H9 (cell line): ENCODE data around the gene OSBPL10. TPM values are rescaled to one million over a fixed set of nuclear protein-coding genes. Genes with fewer than 3 reads are reported as not detected.

Experiments used
- DNase-seq: peaks from one replicate; pipeline ENCODE4 v3.0.0-alpha.2; 2017
- H2AFZ ChIP-seq: one replicate; pipeline ENCODE4 v1.6.1; 2013; ENCODE audit warnings: mild to moderate bottlenecking, low read length, control low read depth, moderate library complexity
- H2AK5ac ChIP-seq: 2 replicates; pipeline ENCODE4 v1.6.1; 2013; ENCODE audit warnings: low read length, control low read depth, mixed read lengths; ENCODE audit not compliant: insufficient read length
- H2BK120ac ChIP-seq: one replicate; pipeline ENCODE4 v1.6.1; 2013; ENCODE audit warnings: low read depth, mild to moderate bottlenecking, low read length, control low read depth, inconsistent platforms; ENCODE audit not compliant: poor library complexity, severe bottlenecking
- H2BK12ac ChIP-seq: 2 replicates; pipeline ENCODE4 v1.6.1; 2013; ENCODE audit warnings: low read length, control low read depth, mixed read lengths, low read depth; ENCODE audit not compliant: insufficient read length
- H2BK15ac ChIP-seq: 2 replicates; pipeline ENCODE4 v1.6.1; 2013; ENCODE audit warnings: low read depth, low read length, control low read depth
- H2BK20ac ChIP-seq: one replicate; pipeline ENCODE4 v1.6.1; 2013; ENCODE audit warnings: low read depth, mild to moderate bottlenecking, low read length, control low read depth, inconsistent platforms; ENCODE audit not compliant: poor library complexity, severe bottlenecking
- H2BK5ac ChIP-seq: 2 replicates; pipeline ENCODE4 v1.6.1; 2013; ENCODE audit warnings: low read length, control low read depth, mixed read lengths; ENCODE audit not compliant: insufficient read length
- H3K14ac ChIP-seq: 2 replicates; pipeline ENCODE4 v1.6.1; 2013; ENCODE audit warnings: low read length, control low read depth; ENCODE audit not compliant: insufficient read depth
- H3K18ac ChIP-seq: 2 replicates; pipeline ENCODE4 v1.6.1; 2013; ENCODE audit warnings: low read depth, mild to moderate bottlenecking, mixed read lengths, low read length, control low read depth; ENCODE audit not compliant: insufficient read length
- H3K23ac ChIP-seq: 2 replicates; pipeline ENCODE4 v1.6.1; 2013; ENCODE audit warnings: low read length, control low read depth, mixed read lengths, low read depth; ENCODE audit not compliant: insufficient read length
- H3K23me2 ChIP-seq: 2 replicates; pipeline ENCODE4 v1.6.1; 2013; ENCODE audit warnings: low read depth, mild to moderate bottlenecking, mixed read lengths, low read length, control low read depth; ENCODE audit not compliant: insufficient read length, poor library complexity, severe bottlenecking
- H3K27ac ChIP-seq: 2 replicates; pipeline ENCODE4 v1.5.1; 2013; ENCODE audit warnings: low read length, control low read depth, mixed read lengths, low read depth; ENCODE audit not compliant: insufficient read length
- H3K27me3 ChIP-seq: 2 replicates; pipeline ENCODE4 v1.6.1; 2013; ENCODE audit warnings: low read length, control low read depth, inconsistent platforms; ENCODE audit not compliant: insufficient read depth
- H3K4ac ChIP-seq: 2 replicates; pipeline ENCODE4 v1.6.1; 2013; ENCODE audit warnings: low read depth, mild to moderate bottlenecking, control low read depth, inconsistent platforms, low read length, moderate library complexity
- H3K4me1 ChIP-seq: 2 replicates; pipeline ENCODE4 v1.6.1; 2013; ENCODE audit warnings: low read length, control low read depth, inconsistent platforms; ENCODE audit not compliant: insufficient read depth
- H3K4me2 ChIP-seq: 2 replicates; pipeline ENCODE4 v1.6.1; 2013; ENCODE audit warnings: low read length, control low read depth, mixed read lengths; ENCODE audit not compliant: insufficient read length, insufficient read depth
- H3K56ac ChIP-seq: 2 replicates; pipeline ENCODE4 v1.6.1; 2013; ENCODE audit warnings: low read depth, mild to moderate bottlenecking, mixed read lengths, low read length, control low read depth; ENCODE audit not compliant: insufficient read length
- H3K79me1 ChIP-seq: 2 replicates; pipeline ENCODE4 v1.6.1; 2013; ENCODE audit warnings: low read depth, mild to moderate bottlenecking, moderate library complexity, low read length, control low read depth, inconsistent platforms; ENCODE audit not compliant: insufficient read depth, poor library complexity, severe bottlenecking
- H3K79me2 ChIP-seq: 2 replicates; pipeline ENCODE4 v1.6.1; 2013; ENCODE audit warnings: low read length, control low read depth, inconsistent platforms; ENCODE audit not compliant: insufficient read depth
- H3K9ac ChIP-seq: 2 replicates; pipeline ENCODE4 v1.6.1; 2013; ENCODE audit warnings: low read length, control low read depth, mixed read lengths; ENCODE audit not compliant: insufficient read length; ENCODE audit errors: extremely low read depth
- H3K9me3 ChIP-seq: one replicate; pipeline ENCODE4 v1.6.1; 2013; ENCODE audit warnings: low read depth, low read length, inconsistent platforms; ENCODE audit not compliant: control insufficient read depth
- H3T11ph ChIP-seq: one replicate; pipeline ENCODE4 v1.6.1; 2013; ENCODE audit warnings: mild to moderate bottlenecking, low read length, control low read depth, inconsistent platforms
- H4K20me1 ChIP-seq: one replicate; pipeline ENCODE4 v1.6.1; 2013; ENCODE audit not compliant: control insufficient read depth, insufficient read length, insufficient read depth
- H4K5ac ChIP-seq: 2 replicates; pipeline ENCODE4 v1.6.1; 2013; ENCODE audit warnings: low read depth, mild to moderate bottlenecking, mixed read lengths, low read length, control low read depth; ENCODE audit not compliant: insufficient read length
- H4K8ac ChIP-seq: replicated peaks from 2 replicates; pipeline ENCODE4 v1.6.1; 2013; ENCODE audit warnings: low read length, control low read depth, mixed read lengths, low read depth; ENCODE audit not compliant: insufficient read length
- H4K91ac ChIP-seq: 2 replicates; pipeline ENCODE4 v1.6.1; 2013; ENCODE audit warnings: low read depth, mild to moderate bottlenecking, moderate library complexity, mixed read lengths, low read length, control low read depth; ENCODE audit not compliant: insufficient read length
- H3K27ac Mint-ChIP-seq, 3 experiments: 2 replicates in 2 of 3; 3 replicates in 1 of 3; pipeline ENCODE4 v1.8.0; 2020 to 2021; ENCODE audit warnings: mixed read lengths in 3 of 3, mild to moderate bottlenecking in 1 of 3, moderate library complexity in 1 of 3
- H3K27me3 Mint-ChIP-seq: 2 replicates; pipeline ENCODE4 v1.8.0; 2021; ENCODE audit warnings: low read depth, mild to moderate bottlenecking, moderate library complexity, mixed read lengths
- H3K36me3 Mint-ChIP-seq, 3 experiments: 2 replicates in 2 of 3; 3 replicates in 1 of 3; pipeline ENCODE4 v1.8.0; 2020 to 2021; ENCODE audit warnings: low read depth in 3 of 3, mixed read lengths in 3 of 3; ENCODE audit not compliant: insufficient read depth in 1 of 3
- H3K4me1 Mint-ChIP-seq, 2 experiments: 2 replicates each; pipeline ENCODE4 v1.8.0; 2020; ENCODE audit warnings: mixed read lengths in 2 of 2
- H3K4me3 Mint-ChIP-seq, 2 experiments: 2 replicates in 1 of 2; 3 replicates in 1 of 2; pipeline ENCODE4 v1.8.0; 2020 to 2021; ENCODE audit warnings: mild to moderate bottlenecking in 2 of 2, mixed read lengths in 2 of 2, moderate library complexity in 1 of 2
- H3K9me3 Mint-ChIP-seq, 2 experiments: 2 replicates in 1 of 2; 3 replicates in 1 of 2; pipeline ENCODE4 v1.8.0; 2020; ENCODE audit warnings: mild to moderate bottlenecking in 2 of 2, mixed read lengths in 2 of 2, moderate library complexity in 1 of 2
- CTCF ChIP-seq: fragments of 200-600 bp; sonication (generic); conservative IDR thresholded peaks from 3 replicates; pipeline ENCODE4 v1.8.0; 2021; ENCODE audit warnings: antibody characterized with exemption, mild to moderate bottlenecking
- WGBS: extraction: QIAGEN DNeasy Blood & Tissue Kit; methylation state at CpG from one replicate; pipeline ENCODE4 v1.1.7; 2013; ENCODE audit warnings: missing lambda C conversion rate, low lambda C conversion rate, mixed read lengths; ENCODE audit not compliant: insufficient read length; ENCODE audit errors: extremely low coverage; 5-methylcytosine and 5-hydroxymethylcytosine counted together
- total RNA-seq: library from RNA; stranded (reverse); gene quantifications from 2 replicates; pipeline ENCODE4 v1.2.1, GENCODE V29; 2021

OSBPL10 gene
- total RNA-seq, 1 experiment from 2014 or later: 42.7 TPM

- no CpG with 5 or more reads among the region's 3 CpGs for WGBS
- Histone ChIP-seq H3K79me2 (peaks cover 2% of the 10 kb centered on the region; the same call in 1 of the 2 replicates), H3K9me3 (no peaks in the 10 kb centered on the region), H2BK20ac (no peak overlapping the region), H2AK5ac (no peak overlapping the region), H4K5ac (no peak overlapping the region), H4K20me1 (no peaks in the 10 kb centered on the region), H2BK5ac (no peak overlapping the region), H3K14ac (no peak overlapping the region), H3K9ac (no peak overlapping the region), H3K27me3 (no peaks in the 10 kb centered on the region), H3K23me2 (no peaks in the 10 kb centered on the region), H3K4me1 (no peaks in the 10 kb centered on the region), H3K23ac (no peak overlapping the region), H3K79me1 (peaks cover 3% of the 10 kb centered on the region), H4K91ac (no peak overlapping the region), H3K4ac (no peak overlapping the region), H3T11ph (no peak overlapping the region), H4K8ac (no peak overlapping the region), H3K4me2 (no peak overlapping the region), H3K27ac (no peak overlapping the region), H2BK120ac (no peak overlapping the region), H2BK15ac (no peak overlapping the region), H3K56ac (no peak overlapping the region), H2BK12ac (no peak overlapping the region), H3K18ac (no peak overlapping the region), H2AFZ (no peak overlapping the region)
- Mint-ChIP-seq H3K27ac (no peak overlapping the region), H3K4me1 (peaks cover 13 to 17% of the 10 kb centered on the region in 2 experiments), H3K36me3 (peaks cover 2 to 6% (median 4%) of the 10 kb centered on the region in 3 experiments; a peak in 6 of 7 replicates), H3K27me3 (no peaks in the 10 kb centered on the region; the same call in 1 of the 2 replicates), H3K9me3 (peaks cover under 1 to 1% of the 10 kb centered on the region in 2 experiments; a peak in 1 of 5 replicates), H3K4me3 (no peak overlapping the region)
- no peak for TF ChIP-seq CTCF
- DNase-seq: no peak
These were observed 217.3 kb downstream of the OSBPL10 start for GRCh38 chr3:31763731-31764130.
